Kidney epithelial cell (primary cell): Measurements from ENCODE around the gene GNA12. TPM values are rescaled to one million over a fixed set of nuclear protein-coding genes. Genes with fewer than 3 reads are reported as not detected.

Experiments
- DNase-seq: peaks from one replicate; pipeline ENCODE4 v3.0.0-alpha.2; 2010; ENCODE audit warnings: low read depth
- H3K27me3 ChIP-seq: 2 replicates; pipeline ENCODE4 v1.6.0; 2011; ENCODE audit warnings: low read length; ENCODE audit not compliant: control insufficient read depth, insufficient read depth
- H3K36me3 ChIP-seq: 2 replicates; pipeline ENCODE4 v1.5.1; 2011; ENCODE audit warnings: low read length; ENCODE audit not compliant: control insufficient read depth, insufficient read depth
- H3K4me3 ChIP-seq: 2 replicates; pipeline ENCODE4 v1.5.1; 2011; ENCODE audit warnings: low read depth, mild to moderate bottlenecking, control low read depth, low read length
- total RNA-seq: library from RNA; depleted of rRNA; stranded (reverse); fragments of >200 nt; gene quantifications from 2 replicates; pipeline ENCODE4 v1.2.3, GENCODE V29; 2015
- TF ChIP-seq, protein P1 (sequence below): IDR thresholded peaks from 2 replicates; pipeline ENCODE4 v1.5.1; 2011; ENCODE audit warnings: mild to moderate bottlenecking, moderate library complexity, low read length, control low read depth, inconsistent platforms; ENCODE audit not compliant: insufficient read depth, poor library complexity, severe bottlenecking

GNA12 gene
- total RNA-seq, 1 donor from 2014 or later = 40.7 TPM

DNA sequence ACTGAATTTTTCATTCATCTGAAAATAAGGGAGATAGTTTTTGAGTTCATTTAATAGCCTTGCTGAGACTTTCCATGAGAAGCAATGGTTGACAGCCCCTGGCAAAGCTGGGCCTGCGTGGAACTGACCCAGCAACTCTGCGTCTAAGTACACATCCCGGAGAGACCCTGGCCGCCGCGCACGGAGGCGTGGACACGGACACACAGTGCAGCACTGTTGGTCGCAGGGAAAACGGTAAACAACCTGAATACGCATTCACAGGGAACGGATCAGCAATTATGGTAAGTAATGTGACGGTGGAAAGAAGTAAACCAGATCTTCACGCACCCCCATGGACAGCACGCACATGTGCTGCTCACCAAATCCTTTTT lies 28.2 kb downstream of the GNA12 start:
- H3K27me3 ChIP-seq = no peaks in the 10 kb centered on the region
- DNase-seq = no peak
- H3K4me3 ChIP-seq = no peak overlapping the region
- TF ChIP-seq, protein P1, sequence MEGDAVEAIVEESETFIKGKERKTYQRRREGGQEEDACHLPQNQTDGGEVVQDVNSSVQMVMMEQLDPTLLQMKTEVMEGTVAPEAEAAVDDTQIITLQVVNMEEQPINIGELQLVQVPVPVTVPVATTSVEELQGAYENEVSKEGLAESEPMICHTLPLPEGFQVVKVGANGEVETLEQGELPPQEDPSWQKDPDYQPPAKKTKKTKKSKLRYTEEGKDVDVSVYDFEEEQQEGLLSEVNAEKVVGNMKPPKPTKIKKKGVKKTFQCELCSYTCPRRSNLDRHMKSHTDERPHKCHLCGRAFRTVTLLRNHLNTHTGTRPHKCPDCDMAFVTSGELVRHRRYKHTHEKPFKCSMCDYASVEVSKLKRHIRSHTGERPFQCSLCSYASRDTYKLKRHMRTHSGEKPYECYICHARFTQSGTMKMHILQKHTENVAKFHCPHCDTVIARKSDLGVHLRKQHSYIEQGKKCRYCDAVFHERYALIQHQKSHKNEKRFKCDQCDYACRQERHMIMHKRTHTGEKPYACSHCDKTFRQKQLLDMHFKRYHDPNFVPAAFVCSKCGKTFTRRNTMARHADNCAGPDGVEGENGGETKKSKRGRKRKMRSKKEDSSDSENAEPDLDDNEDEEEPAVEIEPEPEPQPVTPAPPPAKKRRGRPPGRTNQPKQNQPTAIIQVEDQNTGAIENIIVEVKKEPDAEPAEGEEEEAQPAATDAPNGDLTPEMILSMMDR = no peak
- H3K36me3 ChIP-seq = no peaks in the 10 kb centered on the region

GRCh38 chr7:2814946-2815874 lies 28.9 kb downstream of the GNA12 start:
- TF ChIP-seq, protein P1 = no peak
- H3K4me3 ChIP-seq = no peak overlapping the region
- H3K27me3 ChIP-seq = no peaks in the 10 kb centered on the region
- DNase-seq = no peak
- H3K36me3 ChIP-seq = no peaks in the 10 kb centered on the region

GRCh38 chr7:2814186-2814945 lies 29.7 kb downstream of the GNA12 start:
- no peaks in the 10 kb centered on the region for H3K36me3 ChIP-seq
- no peak overlapping the region for H3K4me3 ChIP-seq
- TF ChIP-seq, protein P1 = no peak
- no peaks in the 10 kb centered on the region for H3K27me3 ChIP-seq
- DNase-seq = no peak

- Histone ChIP-seq H3K4me3 (no peak overlapping the region), H3K36me3 (no peaks in the 10 kb centered on the region), H3K27me3 (no peaks in the 10 kb centered on the region)
- TF ChIP-seq, protein P1 = no peak
- DNase-seq = no peak
Observed at GRCh38 chr7:2813350-2814185, 30.5 kb downstream of the GNA12 start.

- no peaks in the 10 kb centered on the region for H3K36me3 ChIP-seq
- no peak overlapping the region for H3K4me3 ChIP-seq
- no peaks in the 10 kb centered on the region for H3K27me3 ChIP-seq
- TF ChIP-seq, protein P1 = no peak
- DNase-seq = no peak
Observed at GRCh38 chr7:2812831-2813230, 31.3 kb downstream of the GNA12 start.
